ENCODE data around the gene TARBP2.

Gene TARBP2

DNA sequence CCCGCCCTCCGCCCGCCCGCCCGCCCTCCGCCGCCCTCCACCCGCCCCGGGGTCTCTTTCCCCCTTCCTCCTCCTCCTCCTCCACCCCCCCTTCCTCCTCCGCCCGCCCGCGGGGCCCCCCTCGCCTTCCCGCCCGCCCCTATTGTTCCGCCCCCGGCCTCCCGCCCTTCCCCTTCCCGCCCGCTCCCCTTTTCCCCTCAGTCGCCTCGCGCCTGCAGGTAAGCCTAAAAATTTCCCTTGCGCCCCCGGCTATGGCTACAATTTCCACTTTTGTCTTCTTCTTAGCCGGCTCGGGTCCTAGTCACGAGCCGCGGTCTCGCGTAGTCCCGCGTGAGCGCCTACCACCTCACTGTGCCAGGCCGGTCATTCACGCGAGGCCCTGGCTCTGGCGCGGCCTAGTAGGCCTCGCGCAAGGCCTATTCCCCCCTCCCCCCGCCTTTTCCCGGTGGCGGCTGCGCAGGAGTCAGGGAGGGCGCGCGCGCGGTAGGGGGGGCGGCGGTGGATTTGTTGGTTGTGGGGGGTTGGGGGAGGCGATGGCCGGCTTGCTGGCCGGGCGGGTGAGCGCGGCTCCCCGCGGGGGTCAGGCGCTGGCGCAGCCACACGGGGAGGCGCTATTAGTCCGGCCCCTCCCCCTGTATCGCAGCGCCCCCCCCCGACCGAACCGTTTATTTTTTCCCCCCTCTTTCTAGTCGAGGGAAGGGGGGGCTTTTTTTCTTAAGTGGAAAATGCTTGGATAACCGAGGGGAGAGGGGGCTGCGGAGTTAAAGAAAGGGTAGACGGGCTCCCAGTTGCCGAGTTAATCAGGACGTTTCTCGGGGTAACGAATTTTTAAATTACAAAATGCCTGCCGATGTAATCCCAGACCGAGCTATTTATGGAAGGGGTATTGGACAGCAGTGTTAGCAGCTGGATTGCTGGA lies 48.7 kb upstream of the TARBP2 start (continued):
- TF ChIP-seq ZNF174 (tag by site-specific recombination; IDR thresholded peaks at IDR 0.05): no peak
- TF ChIP-seq, protein P1, sequence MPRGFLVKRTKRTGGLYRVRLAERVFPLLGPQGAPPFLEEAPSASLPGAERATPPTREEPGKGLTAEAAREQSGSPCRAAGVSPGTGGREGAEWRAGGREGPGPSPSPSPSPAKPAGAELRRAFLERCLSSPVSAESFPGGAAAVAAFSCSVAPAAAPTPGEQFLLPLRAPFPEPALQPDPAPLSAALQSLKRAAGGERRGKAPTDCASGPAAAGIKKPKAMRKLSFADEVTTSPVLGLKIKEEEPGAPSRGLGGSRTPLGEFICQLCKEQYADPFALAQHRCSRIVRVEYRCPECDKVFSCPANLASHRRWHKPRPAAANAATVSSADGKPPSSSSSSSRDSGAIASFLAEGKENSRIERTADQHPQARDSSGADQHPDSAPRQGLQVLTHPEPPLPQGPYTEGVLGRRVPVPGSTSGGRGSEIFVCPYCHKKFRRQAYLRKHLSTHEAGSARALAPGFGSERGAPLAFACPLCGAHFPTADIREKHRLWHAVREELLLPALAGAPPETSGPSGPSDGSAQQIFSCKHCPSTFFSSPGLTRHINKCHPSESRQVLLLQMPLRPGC (tag by site-specific recombination; IDR thresholded peaks at IDR 0.05): peak; percentile 33; the same call in 1 of the 2 replicates
- 0 out of 2 replicates have a peak, but pooled peaks have one; percentile 47 for TF ChIP-seq ZNF600 (tag by site-specific recombination; IDR thresholded peaks at IDR 0.05)
- TF ChIP-seq ZNF221 (tag by site-specific recombination; IDR thresholded peaks at IDR 0.05; ENCODE audit: borderline replicate concordance): no peak
- peak; percentile 29; the same call in 1 of the 2 replicates for TF ChIP-seq ZFP69B (tag by site-specific recombination; IDR thresholded peaks at IDR 0.05)
- TF ChIP-seq SCRT1 (tag by site-specific recombination; IDR thresholded peaks at IDR 0.05; ENCODE audit: borderline replicate concordance): no peak
- TF ChIP-seq SP7 (tag by site-specific recombination; IDR thresholded peaks at IDR 0.05): no peak; the same call in none of the 2 replicates
- no peak for TF ChIP-seq ZNF621 (tag by site-specific recombination; IDR thresholded peaks at IDR 0.05)
- TF ChIP-seq PRDM1 (tag by site-specific recombination; IDR thresholded peaks at IDR 0.05): no peak
- peak; percentile 46; the same call in 1 of the 2 replicates for TF ChIP-seq ZSCAN16 (tag by site-specific recombination; IDR thresholded peaks at IDR 0.05)
- TF ChIP-seq ZNF529 (tag by site-specific recombination; IDR thresholded peaks at IDR 0.05; ENCODE audit: insufficient replicate concordance): no peak
- no peak for TF ChIP-seq ZNF585B (tag by site-specific recombination; IDR thresholded peaks at IDR 0.05)
- no peak for TF ChIP-seq ZSCAN18 (tag by site-specific recombination; IDR thresholded peaks at IDR 0.05)
- no peak; the same call in 1 of the 2 replicates for TF ChIP-seq KLF10 (tag by site-specific recombination; IDR thresholded peaks at IDR 0.05)
- peak; percentile 90 for TF ChIP-seq ZBTB8A (tag by site-specific recombination; IDR thresholded peaks at IDR 0.05)
- TF ChIP-seq, protein P2, sequence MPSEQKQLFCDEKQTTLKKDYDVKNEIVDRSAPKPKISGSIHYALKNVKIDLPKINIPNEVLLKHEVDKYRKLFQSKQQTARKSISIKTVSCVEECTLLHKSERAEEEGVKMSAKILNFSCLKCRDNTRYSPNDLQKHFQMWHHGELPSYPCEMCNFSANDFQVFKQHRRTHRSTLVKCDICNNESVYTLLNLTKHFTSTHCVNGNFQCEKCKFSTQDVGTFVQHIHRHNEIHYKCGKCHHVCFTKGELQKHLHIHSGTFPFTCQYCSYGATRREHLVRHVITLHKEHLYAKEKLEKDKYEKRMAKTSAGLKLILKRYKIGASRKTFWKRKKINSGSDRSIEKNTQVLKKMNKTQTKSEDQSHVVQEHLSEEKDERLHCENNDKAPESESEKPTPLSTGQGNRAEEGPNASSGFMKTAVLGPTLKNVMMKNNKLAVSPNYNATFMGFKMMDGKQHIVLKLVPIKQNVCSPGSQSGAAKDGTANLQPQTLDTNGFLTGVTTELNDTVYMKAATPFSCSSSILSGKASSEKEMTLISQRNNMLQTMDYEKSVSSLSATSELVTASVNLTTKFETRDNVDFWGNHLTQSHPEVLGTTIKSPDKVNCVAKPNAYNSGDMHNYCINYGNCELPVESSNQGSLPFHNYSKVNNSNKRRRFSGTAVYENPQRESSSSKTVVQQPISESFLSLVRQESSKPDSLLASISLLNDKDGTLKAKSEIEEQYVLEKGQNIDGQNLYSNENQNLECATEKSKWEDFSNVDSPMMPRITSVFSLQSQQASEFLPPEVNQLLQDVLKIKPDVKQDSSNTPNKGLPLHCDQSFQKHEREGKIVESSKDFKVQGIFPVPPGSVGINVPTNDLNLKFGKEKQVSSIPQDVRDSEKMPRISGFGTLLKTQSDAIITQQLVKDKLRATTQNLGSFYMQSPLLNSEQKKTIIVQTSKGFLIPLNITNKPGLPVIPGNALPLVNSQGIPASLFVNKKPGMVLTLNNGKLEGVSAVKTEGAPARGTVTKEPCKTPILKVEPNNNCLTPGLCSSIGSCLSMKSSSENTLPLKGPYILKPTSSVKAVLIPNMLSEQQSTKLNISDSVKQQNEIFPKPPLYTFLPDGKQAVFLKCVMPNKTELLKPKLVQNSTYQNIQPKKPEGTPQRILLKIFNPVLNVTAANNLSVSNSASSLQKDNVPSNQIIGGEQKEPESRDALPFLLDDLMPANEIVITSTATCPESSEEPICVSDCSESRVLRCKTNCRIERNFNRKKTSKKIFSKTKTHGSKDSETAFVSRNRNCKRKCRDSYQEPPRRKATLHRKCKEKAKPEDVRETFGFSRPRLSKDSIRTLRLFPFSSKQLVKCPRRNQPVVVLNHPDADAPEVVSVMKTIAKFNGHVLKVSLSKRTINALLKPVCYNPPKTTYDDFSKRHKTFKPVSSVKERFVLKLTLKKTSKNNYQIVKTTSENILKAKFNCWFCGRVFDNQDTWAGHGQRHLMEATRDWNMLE (tag by site-specific recombination; conservative IDR thresholded peaks at IDR 0.05; ENCODE audit: low read depth): no peak
- no peak for TF ChIP-seq ZNF155 (tag by site-specific recombination; IDR thresholded peaks at IDR 0.05)
- TF ChIP-seq PRDM6 (tag by site-specific recombination; IDR thresholded peaks at IDR 0.05): no peak
- TF ChIP-seq ZNF692 (tag by site-specific recombination; IDR thresholded peaks at IDR 0.05): peak; percentile 48
- peak; percentile 92 for TF ChIP-seq ZNF324 (tag by site-specific recombination; IDR thresholded peaks at IDR 0.05)
- no peak for TF ChIP-seq ZNF274 (IDR thresholded peaks at IDR 0.05; ENCODE audit: low read length)
- TF ChIP-seq ZNF274 (tag by site-specific recombination; IDR thresholded peaks at IDR 0.05; ENCODE audit: borderline replicate concordance): no peak
- TF ChIP-seq, protein P3, sequence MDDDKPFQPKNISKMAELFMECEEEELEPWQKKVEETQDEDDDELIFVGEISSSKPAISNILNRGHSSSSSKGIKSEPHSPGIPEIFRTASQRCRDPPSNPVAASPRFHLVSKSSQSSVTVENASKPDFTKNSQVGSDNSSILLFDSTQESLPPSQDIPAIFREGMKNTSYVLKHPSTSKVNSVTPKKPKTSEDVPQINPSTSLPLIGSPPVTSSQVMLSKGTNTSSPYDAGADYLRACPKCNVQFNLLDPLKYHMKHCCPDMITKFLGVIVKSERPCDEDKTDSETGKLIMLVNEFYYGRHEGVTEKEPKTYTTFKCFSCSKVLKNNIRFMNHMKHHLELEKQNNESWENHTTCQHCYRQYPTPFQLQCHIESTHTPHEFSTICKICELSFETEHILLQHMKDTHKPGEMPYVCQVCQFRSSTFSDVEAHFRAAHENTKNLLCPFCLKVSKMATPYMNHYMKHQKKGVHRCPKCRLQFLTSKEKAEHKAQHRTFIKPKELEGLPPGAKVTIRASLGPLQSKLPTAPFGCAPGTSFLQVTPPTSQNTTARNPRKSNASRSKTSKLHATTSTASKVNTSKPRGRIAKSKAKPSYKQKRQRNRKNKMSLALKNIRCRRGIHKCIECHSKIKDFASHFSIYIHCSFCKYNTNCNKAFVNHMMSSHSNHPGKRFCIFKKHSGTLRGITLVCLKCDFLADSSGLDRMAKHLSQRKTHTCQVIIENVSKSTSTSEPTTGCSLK (tag by site-specific recombination; IDR thresholded peaks at IDR 0.05): no peak
- no peak for TF ChIP-seq ZNF292 (tag by site-specific recombination; IDR thresholded peaks at IDR 0.05; ENCODE audit: borderline replicate concordance, low read depth)

All from HEK293 (cell line).